Stimulated activated CD8-positive, alpha-beta memory T cell treated with anti-CD3 and anti-CD28 coated beads, Interleukin-12 subunit alpha, Interleukin-12 subunit beta, amount 100 ng/mL, for 1 hour (primary cell): ENCODE measurements around the gene ZNF689.
"Not testable (repeated sequence)": the region's sequence is repeated elsewhere in the genome, so short reads cannot be mapped to it uniquely, and the experiment has no call there.

ENCODE experiments used
- DNase-seq: peaks from one replicate; pipeline ENCODE4 v3.0.0-alpha.2; 2020; ENCODE audit warnings: low read depth

ZNF689 gene

GRCh38 chr16:30600215-30600614 is 10.0 kb downstream of the ZNF689 start:
- DNase-seq, result no peak

GRCh38 chr16:30592871-30593270 is 17.3 kb downstream of the ZNF689 start:
- DNase-seq, result no peak

GRCh38 chr16:30590869-30591268 is 19.3 kb downstream of the ZNF689 start:
- DNase-seq, result not testable (repeated sequence)

- DNase-seq, result not testable (repeated sequence)
These were observed 20.6 kb downstream of the ZNF689 start for GRCh38 chr16:30589582-30589981.

GRCh38 chr16:30588651-30589050 is 21.5 kb downstream of the ZNF689 start:
- DNase-seq, result no peak

- DNase-seq, result peak; percentile 82
These were observed 24.6 kb downstream of the ZNF689 start, which contains the start of gene ZNF785 for GRCh38 chr16:30585400-30586191. ZNF785 (minus strand) TSS chr16:30585697; CDS start chr16:30585611, 86 bp downstream.

- no peak for DNase-seq
These were observed 25.2 kb downstream of the ZNF689 start for GRCh38 chr16:30585022-30585399.

- no peak for DNase-seq
These were observed 27.4 kb downstream of the ZNF689 start for GRCh38 chr16:30582611-30583340.

GRCh38 chr16:30581457-30581856 is 28.7 kb downstream of the ZNF689 start:
- no peak for DNase-seq

- DNase-seq, result no peak
These were observed 35.5 kb downstream of the ZNF689 start for GRCh38 chr16:30574678-30575077.

- peak; percentile 93 for DNase-seq
These were observed 38.5 kb downstream of the ZNF689 start, which contains the start of gene ZNF688 for GRCh38 chr16:30571445-30572322. ZNF688 (minus strand) TSS chr16:30571714; CDS start chr16:30571629, 85 bp downstream.

- no peak for DNase-seq
These were observed 39.3 kb downstream of the ZNF689 start for GRCh38 chr16:30570636-30571444.

- no peak for DNase-seq
These were observed 40.2 kb downstream of the ZNF689 start for GRCh38 chr16:30569746-30570635.

- no peak for DNase-seq
These were observed 40.9 kb downstream of the ZNF689 start for GRCh38 chr16:30569281-30569680.

- no peak for DNase-seq
These were observed 42.1 kb downstream of the ZNF689 start for GRCh38 chr16:30567991-30568638.

GRCh38 chr16:30567160-30567990 is 42.8 kb downstream of the ZNF689 start:
- no peak for DNase-seq

- no peak for DNase-seq
These were observed 43.7 kb downstream of the ZNF689 start for GRCh38 chr16:30566531-30566930.

- DNase-seq, result no peak
These were observed 44.2 kb downstream of the ZNF689 start for GRCh38 chr16:30565984-30566383.

GRCh38 chr16:30565526-30565925 is 44.7 kb downstream of the ZNF689 start:
- DNase-seq, result no peak
